Mucosa of descending colon (tissue), 3 donors: ENCODE results near the gene TFAM. TPM values are rescaled to one million over a fixed set of nuclear protein-coding genes. Genes with fewer than 3 reads are reported as not detected.
A peak's percentile ranks its signal among the peaks of the same experiment; 100 is the strongest.

Experiments
- ATAC-seq: fragments of 200-7000 bp; cut with Tn5 transposase; one replicate; pipeline ENCODE4 v1.9.1; 2020; ENCODE audit warnings: mild to moderate bottlenecking, moderate library complexity
- DNase-seq, 3 donors: peaks; one replicate each; pipeline ENCODE4 v3.0.0-alpha.2; 2020
- H3K36me3 ChIP-seq: fragments of 200-600 bp; one replicate; pipeline ENCODE4 v1.8.0; 2021; ENCODE audit warnings: low read depth, mild to moderate bottlenecking
- H3K4me1 ChIP-seq: fragments of 200-600 bp; one replicate; pipeline ENCODE4 v1.8.0; 2021; ENCODE audit warnings: low read depth, mild to moderate bottlenecking
- H3K4me3 ChIP-seq: fragments of 200-600 bp; one replicate; pipeline ENCODE4 v1.8.0; 2021; ENCODE audit warnings: mild to moderate bottlenecking
- H3K9me3 ChIP-seq: fragments of 200-600 bp; one replicate; pipeline ENCODE4 v1.8.0; 2021; ENCODE audit warnings: mild to moderate bottlenecking
- CTCF ChIP-seq: fragments of 200-600 bp; IDR thresholded peaks from one replicate; pipeline ENCODE4 v1.8.0; 2022; ENCODE audit warnings: antibody characterized with exemption, mild to moderate bottlenecking
- intact Hi-C, 2 donors: fragments of 100-400 bp; cut with DNase I in 1 of 2; cut with micrococcal nuclease in 1 of 2; formaldehyde crosslinking; loops; one replicate each; pipeline versions ENCODE4 v1.11.0 to v1.11.1; 2022; cut with DNase I, micrococcal nuclease
- total RNA-seq, 3 donors: library from RNA; stranded (reverse); fragmentation: NEBNext Ultra II Directional in 2 of 3; extraction: Animal tissue kit (Norgen Biotek cat#: 25700) in 2 of 3; gene quantifications; one replicate each; pipeline versions ENCODE4 v1.2.1 to v1.2.4, GENCODE V29; 2021 to 2023
- donor health status: DM: no; HTN: no; CAD: no; lungs with moderate emphysema.
- donor health status: DM: no; HTN: no; CAD: no.
- donor health status: DM: no; HTN: yes; CAD: no.

The TFAM gene
- total RNA-seq, 3 donors from 2014 or later, result 26.5 to 36.7 (median 30.8) TPM

GRCh38 chr10:58348571-58349033, 36.6 kb upstream of the TFAM start:
- TF ChIP-seq CTCF, result no peak
- no peak for ATAC-seq
- Histone ChIP-seq H3K4me3 (no peak overlapping the region), H3K9me3 (no peaks in the 10 kb centered on the region), H3K4me1 (no peaks in the 10 kb centered on the region), H3K36me3 (no peaks in the 10 kb centered on the region)
- no peak for DNase-seq
- intact Hi-C loops, result no loop called here

- no peak for TF ChIP-seq CTCF
- no peak overlapping the region for H3K4me3 ChIP-seq
- H3K36me3 ChIP-seq, result no peaks in the 10 kb centered on the region
- intact Hi-C loops, result no loop called here
- H3K9me3 ChIP-seq, result no peaks in the 10 kb centered on the region
- ATAC-seq (no peak), DNase-seq (no peak)
- no peaks in the 10 kb centered on the region for H3K4me1 ChIP-seq
Measured at GRCh38 chr10:58350023-58350422, 35.2 kb upstream of the TFAM start.

- DNase-seq, result no peak
- ATAC-seq, result peak; percentile 33
- Histone ChIP-seq H3K9me3 (no peaks in the 10 kb centered on the region), H3K4me3 (no peak overlapping the region), H3K4me1 (no peaks in the 10 kb centered on the region), H3K36me3 (no peaks in the 10 kb centered on the region)
- intact Hi-C loops, result no loop called here
- no peak for TF ChIP-seq CTCF
Measured at GRCh38 chr10:58350619-58351323, 34.4 kb upstream of the TFAM start.

GRCh38 chr10:58351616-58352578, 33.3 kb upstream of the TFAM start:
- no peaks in the 10 kb centered on the region for H3K4me1 ChIP-seq

More at GRCh38 chr10:58351616-58352578, 33.3 kb upstream of the TFAM start:
- TF ChIP-seq CTCF, result no peak
- intact Hi-C loops, result no loop called here
- ATAC-seq (no peak), DNase-seq (no peak)
- Histone ChIP-seq H3K36me3 (no peaks in the 10 kb centered on the region), H3K4me3 (no peak overlapping the region), H3K9me3 (no peaks in the 10 kb centered on the region)
